ENCODE measurements around the gene LDAH.
A peak's percentile ranks its signal among the peaks of the same experiment; 100 is the strongest.

Gene LDAH

GRCh38 chr2:20667531-20668401 is 155.1 kb downstream of the LDAH start:
- peak overlapping the region; percentile 47 for H3K4me3 ChIP-seq (ENCODE audit: low read depth, low read length)
- H3K36me3 ChIP-seq (ENCODE audit: control insufficient read depth in 2 of 2, insufficient read depth in 1 of 2, low read length in 2 of 2) = peaks cover 0 to 29% of the 10 kb centered on the region in 2 experiments; a peak in 1 of 3 replicates
- H3K27ac ChIP-seq (ENCODE audit: extremely low read depth, low read depth, low read length) = peak overlapping the region; percentile 37; the same call in 1 of the 2 replicates
- ChIA-PET CTCF (interaction anchor here (0.5 to 1.5 kb wide), 8 partner anchors 9 to 471 kb away, joined by 3 to 9 read pairs (median 4); no protein-coding TSS in a partner anchor), POLR2A (interaction anchor here (0.7 to 1.4 kb wide), 2 partner anchors 17 to 221 kb away, joined by 3 to 6 read pairs; partner anchors contain the start of genes HS1BP3 and RHOB)
- no peaks in the 10 kb centered on the region for H3K9me3 ChIP-seq (ENCODE audit: control insufficient read depth, insufficient read depth, low read depth, low read length)
- H3K4me1 ChIP-seq (ENCODE audit: control insufficient read depth, insufficient read depth, low read length) = no peaks in the 10 kb centered on the region
- TF ChIP-seq ZBTB49 (tag by site-specific recombination; IDR thresholded peaks at IDR 0.05; ENCODE audit: low read depth) (no peak), SP3 (tag by site-specific recombination; IDR thresholded peaks at IDR 0.05) (no peak), ZNF747 (tag by site-specific recombination; IDR thresholded peaks at IDR 0.05) (no peak), ZNF302 (tag by site-specific recombination; IDR thresholded peaks at IDR 0.05; ENCODE audit: low read depth) (no peak), ZNF24 (tag by site-specific recombination; IDR thresholded peaks at IDR 0.05) (no peak), FEZF1 (tag by site-specific recombination; IDR thresholded peaks at IDR 0.05) (no peak), KLF8 (tag by site-specific recombination; IDR thresholded peaks at IDR 0.05) (no peak), GLIS2 (tag by site-specific recombination; IDR thresholded peaks at IDR 0.05) (0 out of 2 replicates have a peak, but pooled peaks have one; percentile 12), YY2 (tag by site-specific recombination; IDR thresholded peaks at IDR 0.05) (no peak), REPIN1 (tag by site-specific recombination; IDR thresholded peaks at IDR 0.05; ENCODE audit: low read depth) (no peak), EGR2 (tag by site-specific recombination; IDR thresholded peaks at IDR 0.05; ENCODE audit: low read depth) (no peak), ZNF335 (tag by site-specific recombination; conservative IDR thresholded peaks at IDR 0.05) (peak; percentile 39), ZFHX2 (tag by site-specific recombination; conservative IDR thresholded peaks at IDR 0.05) (no peak), ZNF501 (tag by site-specific recombination; IDR thresholded peaks at IDR 0.05) (no peak), ZSCAN30 (tag by site-specific recombination; IDR thresholded peaks at IDR 0.05) (no peak), ZNF132 (tag by site-specific recombination; IDR thresholded peaks at IDR 0.05; ENCODE audit: borderline replicate concordance) (no peak), ZBTB20 (tag by site-specific recombination; IDR thresholded peaks at IDR 0.05) (peak; percentile 75), GLIS1 (tag by site-specific recombination; IDR thresholded peaks at IDR 0.05) (no peak), ZNF701 (tag by site-specific recombination; IDR thresholded peaks at IDR 0.05) (no peak), ZNF621 (tag by site-specific recombination; IDR thresholded peaks at IDR 0.05) (no peak), ZBTB8A (tag by site-specific recombination; IDR thresholded peaks at IDR 0.05) (peak; percentile 58)
- TF ChIP-seq, protein P1, sequence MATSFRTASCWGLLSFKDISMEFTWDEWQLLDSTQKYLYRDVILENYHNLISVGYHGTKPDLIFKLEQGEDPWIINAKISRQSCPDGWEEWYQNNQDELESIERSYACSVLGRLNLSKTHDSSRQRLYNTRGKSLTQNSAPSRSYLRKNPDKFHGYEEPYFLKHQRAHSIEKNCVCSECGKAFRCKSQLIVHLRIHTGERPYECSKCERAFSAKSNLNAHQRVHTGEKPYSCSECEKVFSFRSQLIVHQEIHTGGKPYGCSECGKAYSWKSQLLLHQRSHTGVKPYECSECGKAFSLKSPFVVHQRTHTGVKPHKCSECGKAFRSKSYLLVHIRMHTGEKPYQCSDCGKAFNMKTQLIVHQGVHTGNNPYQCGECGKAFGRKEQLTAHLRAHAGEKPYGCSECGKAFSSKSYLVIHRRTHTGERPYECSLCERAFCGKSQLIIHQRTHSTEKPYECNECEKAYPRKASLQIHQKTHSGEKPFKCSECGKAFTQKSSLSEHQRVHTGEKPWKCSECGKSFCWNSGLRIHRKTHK (tag by site-specific recombination; IDR thresholded peaks at IDR 0.05) = no peak
- TF ChIP-seq, protein P2, sequence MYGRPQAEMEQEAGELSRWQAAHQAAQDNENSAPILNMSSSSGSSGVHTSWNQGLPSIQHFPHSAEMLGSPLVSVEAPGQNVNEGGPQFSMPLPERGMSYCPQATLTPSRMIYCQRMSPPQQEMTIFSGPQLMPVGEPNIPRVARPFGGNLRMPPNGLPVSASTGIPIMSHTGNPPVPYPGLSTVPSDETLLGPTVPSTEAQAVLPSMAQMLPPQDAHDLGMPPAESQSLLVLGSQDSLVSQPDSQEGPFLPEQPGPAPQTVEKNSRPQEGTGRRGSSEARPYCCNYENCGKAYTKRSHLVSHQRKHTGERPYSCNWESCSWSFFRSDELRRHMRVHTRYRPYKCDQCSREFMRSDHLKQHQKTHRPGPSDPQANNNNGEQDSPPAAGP (tag by site-specific recombination; IDR thresholded peaks at IDR 0.05) = no peak
- TF ChIP-seq, protein P3, sequence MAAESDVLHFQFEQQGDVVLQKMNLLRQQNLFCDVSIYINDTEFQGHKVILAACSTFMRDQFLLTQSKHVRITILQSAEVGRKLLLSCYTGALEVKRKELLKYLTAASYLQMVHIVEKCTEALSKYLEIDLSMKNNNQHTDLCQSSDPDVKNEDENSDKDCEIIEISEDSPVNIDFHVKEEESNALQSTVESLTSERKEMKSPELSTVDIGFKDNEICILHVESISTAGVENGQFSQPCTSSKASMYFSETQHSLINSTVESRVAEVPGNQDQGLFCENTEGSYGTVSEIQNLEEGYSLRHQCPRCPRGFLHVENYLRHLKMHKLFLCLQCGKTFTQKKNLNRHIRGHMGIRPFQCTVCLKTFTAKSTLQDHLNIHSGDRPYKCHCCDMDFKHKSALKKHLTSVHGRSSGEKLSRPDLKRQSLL (tag by site-specific recombination; IDR thresholded peaks at IDR 0.05) = no peak
- TF ChIP-seq, protein P4, sequence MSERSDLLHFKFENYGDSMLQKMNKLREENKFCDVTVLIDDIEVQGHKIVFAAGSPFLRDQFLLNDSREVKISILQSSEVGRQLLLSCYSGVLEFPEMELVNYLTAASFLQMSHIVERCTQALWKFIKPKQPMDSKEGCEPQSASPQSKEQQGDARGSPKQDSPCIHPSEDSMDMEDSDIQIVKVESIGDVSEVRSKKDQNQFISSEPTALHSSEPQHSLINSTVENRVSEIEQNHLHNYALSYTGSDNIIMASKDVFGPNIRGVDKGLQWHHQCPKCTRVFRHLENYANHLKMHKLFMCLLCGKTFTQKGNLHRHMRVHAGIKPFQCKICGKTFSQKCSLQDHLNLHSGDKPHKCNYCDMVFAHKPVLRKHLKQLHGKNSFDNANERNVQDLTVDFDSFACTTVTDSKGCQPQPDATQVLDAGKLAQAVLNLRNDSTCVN (tag by site-specific recombination; optimal IDR thresholded peaks at IDR 0.05) = peak; percentile 43
- TF ChIP-seq, protein P5, sequence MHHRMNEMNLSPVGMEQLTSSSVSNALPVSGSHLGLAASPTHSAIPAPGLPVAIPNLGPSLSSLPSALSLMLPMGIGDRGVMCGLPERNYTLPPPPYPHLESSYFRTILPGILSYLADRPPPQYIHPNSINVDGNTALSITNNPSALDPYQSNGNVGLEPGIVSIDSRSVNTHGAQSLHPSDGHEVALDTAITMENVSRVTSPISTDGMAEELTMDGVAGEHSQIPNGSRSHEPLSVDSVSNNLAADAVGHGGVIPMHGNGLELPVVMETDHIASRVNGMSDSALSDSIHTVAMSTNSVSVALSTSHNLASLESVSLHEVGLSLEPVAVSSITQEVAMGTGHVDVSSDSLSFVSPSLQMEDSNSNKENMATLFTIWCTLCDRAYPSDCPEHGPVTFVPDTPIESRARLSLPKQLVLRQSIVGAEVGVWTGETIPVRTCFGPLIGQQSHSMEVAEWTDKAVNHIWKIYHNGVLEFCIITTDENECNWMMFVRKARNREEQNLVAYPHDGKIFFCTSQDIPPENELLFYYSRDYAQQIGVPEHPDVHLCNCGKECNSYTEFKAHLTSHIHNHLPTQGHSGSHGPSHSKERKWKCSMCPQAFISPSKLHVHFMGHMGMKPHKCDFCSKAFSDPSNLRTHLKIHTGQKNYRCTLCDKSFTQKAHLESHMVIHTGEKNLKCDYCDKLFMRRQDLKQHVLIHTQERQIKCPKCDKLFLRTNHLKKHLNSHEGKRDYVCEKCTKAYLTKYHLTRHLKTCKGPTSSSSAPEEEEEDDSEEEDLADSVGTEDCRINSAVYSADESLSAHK (tag by site-specific recombination; IDR thresholded peaks at IDR 0.05) = no peak
